A549 (cell line): ENCODE results near the gene PGAP1.

Source experiments
- BHLHE40 ChIP-seq: IDR thresholded peaks from 2 replicates; pipeline ENCODE4 v1.6.1; 2012; ENCODE audit warnings: low read depth, low read length, inconsistent platforms
- CEBPB ChIP-seq, 2 experiments: fragments of >200 bp in 1 of 2; sonication (Bioruptor Twin) in 1 of 2; formaldehyde crosslinking in 1 of 2; IDR thresholded peaks; 2 replicates each; pipeline ENCODE4 v1.6.1; 2012 to 2016
- CTCF ChIP-seq: fragments of >200 bp; sonication (Bioruptor Twin); formaldehyde crosslinking; IDR thresholded peaks from 3 replicates; pipeline ENCODE4 v1.5.1; 2016
- EHF ChIP-seq: fragments of 250-450 bp; sonication (Bioruptor Pico); IDR thresholded peaks from 2 replicates; pipeline ENCODE4 v1.5.0; 2020; ENCODE audit warnings: mild to moderate bottlenecking
- HDAC2 ChIP-seq: fragments of 200-600 bp; sonication (generic); IDR thresholded peaks from 2 replicates; pipeline ENCODE4 v1.6.1; 2016
- PBX3 ChIP-seq: IDR thresholded peaks from 2 replicates; pipeline ENCODE4 v1.6.1; 2012
- POLR2A ChIP-seq: IDR thresholded peaks from 2 replicates; pipeline ENCODE4 v1.6.1; 2012; ENCODE audit warnings: mild to moderate bottlenecking, low read length
- RAD21 ChIP-seq, 2 experiments: fragments of >200 bp in 1 of 2; sonication (Bioruptor Twin) in 1 of 2; formaldehyde crosslinking in 1 of 2; IDR thresholded peaks in 1 of 2; conservative IDR thresholded peaks in 1 of 2; 2 replicates in 1 of 2; 3 replicates in 1 of 2; pipeline ENCODE4 v1.6.1; 2012 to 2018; ENCODE audit warnings: inconsistent platforms in 1 of 2
- REST ChIP-seq: fragments of 200-600 bp; sonication (generic); IDR thresholded peaks from 2 replicates; pipeline ENCODE4 v1.6.1; 2016; ENCODE audit warnings: antibody characterized with exemption, mild to moderate bottlenecking, moderate library complexity
- USF2 ChIP-seq: fragments of 450-650 bp; IDR thresholded peaks from 2 replicates; pipeline ENCODE4 v1.6.1; 2014; ENCODE audit warnings: antibody characterized with exemption

- no peak for TF ChIP-seq REST
- no peak for TF ChIP-seq BHLHE40
- no peak for TF ChIP-seq CTCF
- TF ChIP-seq PBX3, result no peak
- no peak for TF ChIP-seq USF2
- no peak for TF ChIP-seq POLR2A
- no peak for TF ChIP-seq RAD21 (conservative IDR thresholded peaks at IDR 0.05 in 1 of 2, IDR thresholded peaks at IDR 0.05 in 1 of 2)
- TF ChIP-seq CEBPB (IDR thresholded peaks at IDR 0.05), result no peak
- no peak for TF ChIP-seq EHF
- no peak for TF ChIP-seq HDAC2
These were observed 1.1 kb upstream of the PGAP1 start for GRCh38 chr2:196927376-196928225.
